ENCODE measurements around the gene TYMS.

GRCh38 chr18:683531-683930 is 26.1 kb downstream of the TYMS start:
- TF ChIP-seq CTCF (IDR thresholded peaks at IDR 0.05) (no peak), POLR2A (IDR thresholded peaks at IDR 0.05) (no peak)
